ENCODE measurements around the gene PTPN2. TPM values are rescaled to one million over a fixed set of nuclear protein-coding genes. Genes with fewer than 3 reads are reported as not detected.

The PTPN2 gene
- total and polyA plus RNA-seq, 2 of the 4 experiments (the other 2 are of a cell fraction): 13.2 to 30.6 TPM

GRCh38 chr18:12769644-12770440, 114.2 kb downstream of the PTPN2 start (continued):
- no peak for TF ChIP-seq RCOR1 (IDR thresholded peaks at IDR 0.05; ENCODE audit: insufficient replicate concordance, low read length)

- no peak overlapping the region for H3K4me2 ChIP-seq (ENCODE audit: low read depth, low read length)
- H4K91ac ChIP-seq (ENCODE audit: insufficient read depth, low read depth, low read length): no peak overlapping the region
- H3K4ac ChIP-seq (ENCODE audit: low read depth, low read length): no peak overlapping the region
- H3K14ac ChIP-seq (replicated peaks; ENCODE audit: low read depth, low read length): no peak overlapping the region
- H3K9ac ChIP-seq (ENCODE audit: low read depth, low read length): no peak overlapping the region
- in situ Hi-C loops (cut with MboI; ENCODE audit: low sequenced_read_pairs): loop anchor here (25.0 kb wide), 1 partner anchor 868 kb away; no protein-coding TSS in a partner anchor
- TF ChIP-seq CEBPB (IDR thresholded peaks at IDR 0.05; ENCODE audit: low read depth, low read length) (no peak), RCOR1 (IDR thresholded peaks at IDR 0.05; ENCODE audit: insufficient replicate concordance, low read length) (no peak), RAD21 (IDR thresholded peaks at IDR 0.05; ENCODE audit: low read length) (no peak), CHD1 (IDR thresholded peaks at IDR 0.05; ENCODE audit: low read depth, low read length) (no peak), FOS (IDR thresholded peaks at IDR 0.05; ENCODE audit: low read depth, low read length) (no peak), SMC3 (IDR thresholded peaks at IDR 0.05; ENCODE audit: low read depth, low read length) (no peak), NFE2L2 (IDR thresholded peaks at IDR 0.05; ENCODE audit: low read depth, low read length) (no peak), POLR2A (IDR thresholded peaks at IDR 0.05; ENCODE audit: low read depth, low read length) (no peak), CTCF (conservative IDR thresholded peaks at IDR 0.05; ENCODE audit: low read depth, low read length) (no peak), BHLHE40 (IDR thresholded peaks at IDR 0.05; ENCODE audit: low read depth, low read length) (no peak), MXI1 (IDR thresholded peaks at IDR 0.05; ENCODE audit: borderline replicate concordance, low read depth, low read length) (no peak), MAZ (IDR thresholded peaks at IDR 0.05; ENCODE audit: borderline replicate concordance, low read depth, low read length) (no peak), RFX5 (IDR thresholded peaks at IDR 0.05; ENCODE audit: low read depth, low read length) (no peak), MAFK (IDR thresholded peaks at IDR 0.05; ENCODE audit: low read depth, low read length) (no peak)
- TF ChIP-seq, protein P1, sequence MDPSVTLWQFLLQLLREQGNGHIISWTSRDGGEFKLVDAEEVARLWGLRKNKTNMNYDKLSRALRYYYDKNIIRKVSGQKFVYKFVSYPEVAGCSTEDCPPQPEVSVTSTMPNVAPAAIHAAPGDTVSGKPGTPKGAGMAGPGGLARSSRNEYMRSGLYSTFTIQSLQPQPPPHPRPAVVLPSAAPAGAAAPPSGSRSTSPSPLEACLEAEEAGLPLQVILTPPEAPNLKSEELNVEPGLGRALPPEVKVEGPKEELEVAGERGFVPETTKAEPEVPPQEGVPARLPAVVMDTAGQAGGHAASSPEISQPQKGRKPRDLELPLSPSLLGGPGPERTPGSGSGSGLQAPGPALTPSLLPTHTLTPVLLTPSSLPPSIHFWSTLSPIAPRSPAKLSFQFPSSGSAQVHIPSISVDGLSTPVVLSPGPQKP (IDR thresholded peaks at IDR 0.05; ENCODE audit: borderline replicate concordance, low read depth, low read length): no peak
- DNase-seq: no peak
- H3K56ac ChIP-seq (ENCODE audit: extremely low read depth, insufficient read depth, low read length): no peak overlapping the region
- WGBS, 2 experiments (ENCODE audit: extremely low coverage in 2 of 2, insufficient read length in 1 of 2): no CpG with 5 or more reads among the region's 3 CpGs
- no peak overlapping the region for H3K27ac ChIP-seq (ENCODE audit: insufficient read depth, low read length)
- CTCF ChIA-PET: interaction anchor here (0.7 kb wide), 1 partner anchor 80 kb away, joined by 3 read pairs; no protein-coding TSS in a partner anchor
- POLR2A ChIA-PET (ENCODE audit: unreplicated experiment): no interaction called here
- no peak overlapping the region for H2BK20ac ChIP-seq (ENCODE audit: low read depth, low read length)
- no peak overlapping the region for H3K23ac ChIP-seq (ENCODE audit: low read depth, low read length)
- no peaks in the 10 kb centered on the region; the same call in 1 of the 2 replicates for H3K27me3 ChIP-seq (ENCODE audit: control insufficient read depth, insufficient read depth, low read length)
- no peak overlapping the region for H3K4me3 ChIP-seq (ENCODE audit: insufficient read depth, low read depth, low read length)
- intact Hi-C loops (cut with micrococcal nuclease): no loop called here
- no peak overlapping the region for H2AK9ac ChIP-seq (replicated peaks; ENCODE audit: low read depth, low read length, poor library complexity)
- H3K9me1 ChIP-seq (ENCODE audit: insufficient read depth, low read length): no peaks in the 10 kb centered on the region
- H2BK5ac ChIP-seq (ENCODE audit: low read depth, low read length, poor library complexity, severe bottlenecking): no peak overlapping the region
- H2AK5ac ChIP-seq (ENCODE audit: low read depth, low read length): no peak overlapping the region
- no peak overlapping the region for H4K8ac ChIP-seq (ENCODE audit: low read depth in 2 of 2, low read length in 2 of 2)
- H3K36me3 ChIP-seq (ENCODE audit: control insufficient read depth, insufficient read depth, low read length): no peaks in the 10 kb centered on the region
- H3K79me1 ChIP-seq (ENCODE audit: low read depth in 1 of 2, low read length in 2 of 2): no peaks in the 10 kb centered on the region
- peak overlapping the region; percentile 57 for H2AFZ ChIP-seq (replicated peaks; ENCODE audit: low read length, poor library complexity)
- no TSS peak for BruUV-seq (replicated peaks)
- no peak for ATAC-seq (ENCODE audit: low read depth)
- no peak overlapping the region for H4K5ac ChIP-seq (ENCODE audit: low read depth, low read length)
- dilution Hi-C loops (cut with HindIII; ENCODE audit: low sequenced_read_pairs, unreplicated experiment): no loop called here
- no peak overlapping the region for H2BK15ac ChIP-seq (ENCODE audit: low read depth, low read length)
- H3K4me1 ChIP-seq (ENCODE audit: control insufficient read depth, insufficient read depth, low read length): peaks cover 3% of the 10 kb centered on the region; the same call in 1 of the 2 replicates
- no peaks in the 10 kb centered on the region for H3K9me3 ChIP-seq (ENCODE audit: control insufficient read depth, insufficient read depth, low read length)
- H2BK120ac ChIP-seq (ENCODE audit: low read depth, low read length): no peak overlapping the region
- no peak overlapping the region for H3K18ac ChIP-seq (ENCODE audit: low read depth, low read length)
- no peaks in the 10 kb centered on the region for H4K20me1 ChIP-seq (ENCODE audit: insufficient read depth, low read length)
These were observed 114.9 kb downstream of the PTPN2 start for GRCh38 chr18:12769136-12769535.
